OCI-M1 (cell line): ENCODE measurements around the gene ACTR5.
A peak's percentile ranks its signal among the peaks of the same experiment; 100 is the strongest.
"Not testable (repeated sequence)": the region's sequence is repeated elsewhere in the genome, so short reads cannot be mapped to it uniquely, and the experiment has no call there.

Experiments
- DNase-seq: peaks from one replicate; lab custom pipeline; 2025; lab: John Stamatoyannopoulos, UW

The ACTR5 gene

GRCh38 chr20:38805958-38806854, 57.9 kb downstream of the ACTR5 start:
- DNase-seq = peak; percentile 42

DNA sequence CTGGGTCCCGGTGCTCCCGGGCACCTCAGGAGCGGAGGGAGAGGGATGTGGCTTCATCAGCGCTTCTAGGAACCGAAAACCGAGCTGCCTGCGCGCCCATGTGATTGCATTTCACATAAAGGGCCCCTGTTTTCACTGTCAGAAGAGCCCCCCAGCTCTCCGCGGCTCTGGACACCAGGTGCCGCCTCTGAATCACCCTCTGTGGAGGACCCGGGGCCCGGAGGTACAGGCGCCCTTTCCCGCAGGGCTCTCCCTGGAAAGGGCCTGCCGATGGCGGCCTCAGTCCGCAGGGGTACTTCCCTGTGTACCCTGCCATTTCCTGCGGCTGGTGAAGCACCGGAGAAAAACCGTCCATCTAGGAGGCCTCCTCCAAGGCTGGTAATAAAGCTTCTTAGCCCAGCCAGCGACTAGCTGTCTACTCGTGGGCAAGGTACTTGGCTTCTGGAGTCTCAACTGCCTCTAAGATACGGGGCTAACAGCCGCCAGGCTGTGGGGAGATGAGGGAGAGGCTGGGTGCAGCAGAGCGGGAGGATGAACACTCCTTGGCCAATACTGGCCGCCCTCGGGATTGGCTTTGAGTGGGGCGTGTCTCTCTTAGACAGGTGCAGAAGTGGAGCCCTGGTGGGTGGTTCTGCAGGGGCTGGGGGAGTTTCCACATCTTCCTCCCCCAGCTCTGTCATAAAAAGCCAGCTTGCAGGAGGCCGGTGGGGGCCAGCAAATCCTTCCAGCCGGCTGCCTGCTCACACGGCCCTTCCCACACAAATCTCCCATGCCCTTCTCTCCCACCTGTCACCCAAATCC, 58.8 kb downstream of the ACTR5 start:
- DNase-seq = no peak

- no peak for DNase-seq
These were observed 61.7 kb downstream of the ACTR5 start for GRCh38 chr20:38809942-38810341.

GRCh38 chr20:38810926-38811630, 62.8 kb downstream of the ACTR5 start:
- DNase-seq = no peak

DNA sequence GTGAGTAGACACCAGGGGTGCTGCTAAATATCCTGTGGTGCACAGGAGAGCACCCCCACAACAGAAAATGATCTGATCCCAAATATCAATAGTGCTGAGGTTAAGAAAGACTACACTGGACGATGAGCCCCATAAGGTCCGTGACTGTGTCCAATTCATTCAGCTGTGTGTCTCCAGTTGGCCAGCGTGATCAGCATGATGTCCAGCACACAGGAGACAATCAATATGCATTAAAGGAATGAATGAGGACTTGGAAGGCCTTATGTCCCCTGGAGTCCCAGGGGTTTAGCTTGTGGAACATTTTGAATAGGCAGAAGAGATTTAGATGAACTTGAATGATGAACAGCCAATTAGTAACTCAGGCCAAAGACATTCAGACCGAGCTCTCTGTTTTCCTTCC, 63.5 kb downstream of the ACTR5 start:
- no peak for DNase-seq

DNA sequence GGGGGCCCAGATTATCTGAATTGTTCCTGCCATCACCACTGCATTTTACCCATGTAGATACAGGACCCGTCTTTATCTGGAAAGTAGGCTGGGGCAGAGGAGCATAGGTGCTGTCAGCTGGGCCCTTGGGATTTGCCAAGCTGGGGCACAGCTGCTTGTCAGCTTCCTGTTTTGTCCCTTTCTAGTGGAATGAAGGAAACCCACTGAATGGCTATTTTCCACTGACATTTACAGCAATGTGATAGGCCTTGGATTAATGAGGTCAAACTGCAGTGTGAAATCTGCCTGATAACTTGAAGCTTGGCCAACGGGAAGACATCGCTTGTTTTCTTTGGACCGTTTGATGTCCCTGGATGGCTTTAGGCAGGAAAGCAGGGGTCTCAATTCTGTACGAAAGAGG, 63.9 kb downstream of the ACTR5 start:
- DNase-seq = no peak

GRCh38 chr20:38812709-38813573, 64.7 kb downstream of the ACTR5 start:
- DNase-seq = no peak

DNA sequence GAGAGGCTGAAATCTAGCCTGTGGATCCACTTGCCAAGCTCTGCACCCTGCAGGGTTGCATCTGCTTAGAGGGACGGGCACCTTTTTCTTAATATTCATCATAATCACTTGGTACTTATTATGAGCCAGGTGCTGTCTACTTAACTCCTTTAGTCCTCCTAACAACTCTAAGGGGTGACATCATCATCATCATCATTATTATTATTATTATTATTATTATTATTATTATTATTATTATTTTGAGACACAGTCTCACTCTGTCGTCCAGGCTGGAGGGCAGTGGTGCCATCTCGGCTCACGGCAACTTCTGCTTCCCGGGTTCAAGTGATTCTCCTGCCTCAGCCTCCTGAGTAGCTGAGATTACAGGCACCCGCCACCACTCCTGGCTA, 65.3 kb downstream of the ACTR5 start:
- DNase-seq = not testable (repeated sequence)

GRCh38 chr20:38815446-38815845, 67.2 kb downstream of the ACTR5 start:
- no peak for DNase-seq

- DNase-seq = no peak
These were observed 70.1 kb downstream of the ACTR5 start for GRCh38 chr20:38818113-38819065.
